MM.1S (cell line): ENCODE results near the gene GPRIN2.

Source experiments
- DNase-seq: peaks from one replicate; pipeline ENCODE4 v3.0.0-alpha.2; 2015
- H2AFZ ChIP-seq: fragments of 300-600 bp; sonication (generic); 2 replicates; pipeline ENCODE4 v1.6.0; 2016; ENCODE audit warnings: antibody characterized with exemption, low read length
- H3F3A ChIP-seq: fragments of 300-600 bp; sonication (generic); 2 replicates; pipeline ENCODE4 v1.6.1; 2016; ENCODE audit warnings: mild to moderate bottlenecking, antibody characterized with exemption, low read length, moderate library complexity, mixed read lengths; ENCODE audit not compliant: insufficient read depth
- H3K27ac ChIP-seq: fragments of 300-600 bp; sonication (generic); 2 replicates; pipeline ENCODE4 v1.5.1; 2016; ENCODE audit warnings: mild to moderate bottlenecking, low read length
- H3K27me3 ChIP-seq: fragments of 300-600 bp; sonication (generic); replicated peaks from 2 replicates; pipeline ENCODE4 v1.6.0; 2016; ENCODE audit warnings: low read length; ENCODE audit not compliant: insufficient read depth
- H3K36me3 ChIP-seq: fragments of 300-600 bp; sonication (generic); replicated peaks from 2 replicates; pipeline ENCODE4 v1.6.1; 2016; ENCODE audit warnings: mild to moderate bottlenecking, low read length, mixed read lengths; ENCODE audit not compliant: insufficient read depth
- H3K4me1 ChIP-seq: fragments of 300-600 bp; sonication (generic); 2 replicates; pipeline ENCODE4 v1.6.1; 2016; ENCODE audit warnings: low read length, mixed read lengths
- H3K4me2 ChIP-seq: fragments of 300-600 bp; sonication (generic); 2 replicates; pipeline ENCODE4 v1.6.0; 2016; ENCODE audit warnings: low read depth, low read length
- H3K4me3 ChIP-seq: fragments of 300-600 bp; sonication (generic); 2 replicates; pipeline ENCODE4 v1.5.1; 2016; ENCODE audit warnings: low read length, mixed read lengths
- H3K79me2 ChIP-seq: fragments of 300-600 bp; sonication (generic); 2 replicates; pipeline ENCODE4 v1.6.1; 2016; ENCODE audit warnings: mixed run types, low read length, mixed read lengths
- H3K9ac ChIP-seq: fragments of 300-600 bp; sonication (generic); 2 replicates; pipeline ENCODE4 v1.6.1; 2016; ENCODE audit warnings: low read length, mixed read lengths
- H3K9me2 ChIP-seq: fragments of 300-600 bp; sonication (generic); replicated peaks from 2 replicates; pipeline ENCODE4 v1.6.1; 2016; ENCODE audit warnings: mild to moderate bottlenecking, low read length, mixed read lengths; ENCODE audit not compliant: insufficient read depth
- H3K9me3 ChIP-seq: fragments of 300-600 bp; sonication (generic); replicated peaks from 2 replicates; pipeline ENCODE4 v1.6.1; 2016; ENCODE audit warnings: mild to moderate bottlenecking, low read length, mixed read lengths; ENCODE audit not compliant: insufficient read depth
- H4K20me1 ChIP-seq: fragments of 300-600 bp; sonication (generic); 2 replicates; pipeline ENCODE4 v1.6.1; 2016; ENCODE audit warnings: mild to moderate bottlenecking, low read length, moderate library complexity, mixed read lengths; ENCODE audit not compliant: insufficient read depth
- EZH2 ChIP-seq: fragments of 300-600 bp; sonication (generic); optimal IDR thresholded peaks from 2 replicates; pipeline ENCODE3; 2017; ENCODE audit warnings: low read depth, mild to moderate bottlenecking, antibody characterized with exemption, low read length, mixed read lengths
- EZH2phosphoT487 ChIP-seq: fragments of 300-600 bp; sonication (generic); IDR thresholded peaks from 2 replicates; pipeline ENCODE4 v1.6.1; 2018; ENCODE audit warnings: antibody characterized with exemption, low read length
- TF ChIP-seq, protein P1 (sequence below): fragments of 300-600 bp; sonication (generic); IDR thresholded peaks from 2 replicates; pipeline ENCODE4 v1.5.1; 2016; ENCODE audit warnings: antibody characterized with exemption, low read length, mixed read lengths

The GPRIN2 gene

DNA sequence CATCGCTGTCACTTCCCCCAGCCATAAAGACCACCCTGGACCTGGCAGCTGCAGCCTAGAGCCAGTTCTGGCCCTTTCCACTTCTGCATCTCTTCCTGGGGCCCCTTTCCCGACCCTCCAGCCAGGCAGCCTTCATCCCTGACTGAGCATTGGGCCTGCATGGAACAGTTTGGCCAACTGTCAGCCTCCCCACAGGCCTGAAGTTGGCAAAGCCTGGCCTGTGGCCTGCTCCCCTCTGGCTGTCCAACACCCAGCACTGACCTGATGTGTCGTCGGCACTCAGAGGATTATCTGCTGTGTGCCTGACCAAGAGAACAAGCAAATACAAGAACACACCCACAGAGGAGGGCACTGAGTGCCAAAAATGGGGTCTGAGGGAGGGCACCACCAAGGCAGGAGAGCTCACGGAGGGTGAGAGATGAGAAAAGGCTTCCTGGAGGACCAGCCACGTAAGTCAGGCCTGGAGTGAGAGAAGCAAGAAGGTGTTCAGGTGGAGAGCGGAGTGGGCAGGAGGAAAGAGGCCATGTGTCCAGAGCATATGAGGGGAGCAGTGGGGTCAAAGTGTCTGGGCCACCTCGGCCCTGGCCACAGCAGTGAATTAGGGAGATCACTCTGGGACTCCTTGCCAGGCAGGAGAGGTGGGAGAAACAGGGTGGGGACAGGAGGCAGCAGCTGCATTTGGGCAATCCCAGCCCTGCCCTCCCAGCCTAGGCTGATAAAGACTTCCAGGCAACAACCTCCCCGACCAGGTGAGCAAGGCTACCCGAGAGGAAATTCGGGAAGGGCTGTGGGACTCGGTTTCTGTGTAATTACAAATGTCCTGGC is 4.5 kb downstream of the GPRIN2 start:
- Histone ChIP-seq H2AFZ (no peak overlapping the region), H3K4me2 (no peak overlapping the region), H3K79me2 (no peaks in the 10 kb centered on the region), H4K20me1 (no peaks in the 10 kb centered on the region), H3K9me3 (no peaks in the 10 kb centered on the region), H3K9ac (no peak overlapping the region), H3K27ac (no peak overlapping the region), H3K9me2 (no peaks in the 10 kb centered on the region), H3K4me3 (no peak overlapping the region), H3K36me3 (no peaks in the 10 kb centered on the region), H3K4me1 (no peaks in the 10 kb centered on the region), H3K27me3 (peaks cover 26% of the 10 kb centered on the region), H3F3A (no peaks in the 10 kb centered on the region)
- TF ChIP-seq EZH2 (no peak), EZH2phosphoT487 (no peak)
- TF ChIP-seq, protein P1, sequence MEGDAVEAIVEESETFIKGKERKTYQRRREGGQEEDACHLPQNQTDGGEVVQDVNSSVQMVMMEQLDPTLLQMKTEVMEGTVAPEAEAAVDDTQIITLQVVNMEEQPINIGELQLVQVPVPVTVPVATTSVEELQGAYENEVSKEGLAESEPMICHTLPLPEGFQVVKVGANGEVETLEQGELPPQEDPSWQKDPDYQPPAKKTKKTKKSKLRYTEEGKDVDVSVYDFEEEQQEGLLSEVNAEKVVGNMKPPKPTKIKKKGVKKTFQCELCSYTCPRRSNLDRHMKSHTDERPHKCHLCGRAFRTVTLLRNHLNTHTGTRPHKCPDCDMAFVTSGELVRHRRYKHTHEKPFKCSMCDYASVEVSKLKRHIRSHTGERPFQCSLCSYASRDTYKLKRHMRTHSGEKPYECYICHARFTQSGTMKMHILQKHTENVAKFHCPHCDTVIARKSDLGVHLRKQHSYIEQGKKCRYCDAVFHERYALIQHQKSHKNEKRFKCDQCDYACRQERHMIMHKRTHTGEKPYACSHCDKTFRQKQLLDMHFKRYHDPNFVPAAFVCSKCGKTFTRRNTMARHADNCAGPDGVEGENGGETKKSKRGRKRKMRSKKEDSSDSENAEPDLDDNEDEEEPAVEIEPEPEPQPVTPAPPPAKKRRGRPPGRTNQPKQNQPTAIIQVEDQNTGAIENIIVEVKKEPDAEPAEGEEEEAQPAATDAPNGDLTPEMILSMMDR, result no peak
- DNase-seq, result no peak

GRCh38 chr10:46550795-46551700 is 5.4 kb downstream of the GPRIN2 start:
- DNase-seq, result no peak
- Histone ChIP-seq H3K9ac (no peak overlapping the region), H3K4me2 (no peak overlapping the region), H3K4me1 (no peaks in the 10 kb centered on the region), H3K9me3 (no peaks in the 10 kb centered on the region), H3K9me2 (no peaks in the 10 kb centered on the region), H3K27me3 (peaks cover 24% of the 10 kb centered on the region), H3F3A (no peaks in the 10 kb centered on the region), H3K27ac (no peak overlapping the region), H3K4me3 (no peak overlapping the region), H3K36me3 (no peaks in the 10 kb centered on the region), H2AFZ (no peak overlapping the region), H4K20me1 (no peaks in the 10 kb centered on the region), H3K79me2 (no peaks in the 10 kb centered on the region)
- TF ChIP-seq, protein P1, result no peak
- TF ChIP-seq EZH2phosphoT487 (no peak), EZH2 (no peak)

DNA sequence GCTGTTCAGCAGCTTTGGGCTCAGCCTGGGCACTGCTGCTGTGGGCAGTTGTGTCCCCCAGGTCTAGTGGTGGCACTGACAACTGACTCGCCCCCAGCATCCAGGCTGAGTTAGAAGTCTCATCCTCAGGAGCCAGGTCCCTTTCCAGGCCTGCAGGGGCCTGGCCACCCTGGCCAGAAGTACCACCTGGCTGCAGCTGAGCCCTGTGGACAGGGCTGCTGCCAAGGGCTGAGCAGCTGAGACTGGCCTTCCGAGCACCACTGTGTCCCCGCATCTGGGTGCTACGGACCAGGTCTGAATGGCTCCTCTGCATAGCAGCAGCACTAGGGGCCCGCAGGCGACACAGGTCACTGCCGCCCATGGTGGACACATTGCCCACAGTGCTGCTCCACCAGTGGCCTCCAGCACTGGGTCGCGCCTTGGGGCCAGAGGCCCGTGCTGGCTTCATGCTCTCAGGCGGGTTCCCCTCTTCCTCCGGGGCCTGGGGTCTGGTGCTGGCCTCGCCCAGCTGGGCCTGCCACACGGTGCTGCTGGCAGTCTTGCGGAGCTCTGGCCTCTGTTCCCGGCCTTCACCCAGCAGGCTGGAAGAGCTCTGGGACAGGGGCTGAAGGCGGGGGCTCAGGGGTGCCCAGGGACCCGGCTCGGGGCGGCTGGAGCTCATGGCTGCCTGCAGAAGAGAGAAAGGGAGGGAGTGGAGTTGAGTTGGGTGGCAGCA is 6.2 kb downstream of the GPRIN2 start:
- Histone ChIP-seq H2AFZ (no peak overlapping the region), H4K20me1 (no peaks in the 10 kb centered on the region), H3K4me2 (no peak overlapping the region), H3K27me3 (peaks cover 18% of the 10 kb centered on the region), H3K79me2 (no peaks in the 10 kb centered on the region), H3K4me1 (no peaks in the 10 kb centered on the region), H3K4me3 (no peak overlapping the region), H3K9me2 (no peaks in the 10 kb centered on the region), H3K27ac (no peak overlapping the region), H3K9me3 (no peaks in the 10 kb centered on the region), H3K36me3 (no peaks in the 10 kb centered on the region), H3F3A (no peaks in the 10 kb centered on the region), H3K9ac (no peak overlapping the region)
- DNase-seq, result no peak
- no peak for TF ChIP-seq EZH2
- TF ChIP-seq EZH2phosphoT487, result no peak
- TF ChIP-seq, protein P1, result no peak
